Measurements from ENCODE around the gene MMP24.
A peak's percentile ranks its signal among the peaks of the same experiment; 100 is the strongest.
"Not testable (repeated sequence)": the region's sequence is repeated elsewhere in the genome, so short reads cannot be mapped to it uniquely, and the experiment has no call there.

MMP24 gene

DNA sequence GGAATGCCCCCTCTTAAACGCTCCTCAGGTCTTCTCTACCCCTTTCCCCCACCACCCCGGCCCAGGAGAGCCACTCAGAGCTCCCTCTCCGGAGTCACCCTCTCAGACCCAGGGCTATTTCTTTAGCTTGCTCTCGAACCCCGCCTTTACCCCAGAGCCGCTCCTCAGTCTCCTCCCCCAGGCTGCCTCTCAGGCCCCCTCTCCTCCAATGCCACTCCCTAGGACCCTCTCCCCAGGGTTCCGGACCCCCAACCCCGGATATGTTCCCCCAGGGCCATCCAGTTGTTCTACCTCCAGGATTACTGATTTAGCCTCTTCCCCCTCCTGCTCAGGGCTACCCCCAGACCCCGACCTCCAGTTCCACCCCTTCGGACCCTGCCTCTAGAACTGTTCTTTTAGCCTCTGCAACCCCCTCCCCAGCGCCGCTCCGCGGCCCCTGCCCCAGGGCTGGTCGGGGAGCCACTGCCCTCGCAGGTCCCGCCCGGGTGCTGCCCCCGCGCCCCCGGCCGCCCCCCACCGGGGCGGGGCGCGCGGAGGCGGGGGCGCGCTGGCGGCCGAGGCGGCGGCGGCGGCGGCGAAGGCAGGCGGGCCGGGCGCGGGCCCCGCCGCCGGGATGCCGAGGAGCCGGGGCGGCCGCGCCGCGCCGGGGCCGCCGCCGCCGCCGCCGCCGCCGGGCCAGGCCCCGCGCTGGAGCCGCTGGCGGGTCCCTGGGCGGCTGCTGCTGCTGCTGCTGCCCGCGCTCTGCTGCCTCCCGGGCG is at the start of gene MMP24:
Gene MMP24 (plus strand): TSS at position 565 of the 758 bp plus-strand sequence. CDS start 49 bp downstream, at position 614.
- DNase-seq: no peak

- DNase-seq: no peak
Measured at GRCh38 chr20:35179292-35180212, 46.9 kb upstream of the MMP24 start.

DNA sequence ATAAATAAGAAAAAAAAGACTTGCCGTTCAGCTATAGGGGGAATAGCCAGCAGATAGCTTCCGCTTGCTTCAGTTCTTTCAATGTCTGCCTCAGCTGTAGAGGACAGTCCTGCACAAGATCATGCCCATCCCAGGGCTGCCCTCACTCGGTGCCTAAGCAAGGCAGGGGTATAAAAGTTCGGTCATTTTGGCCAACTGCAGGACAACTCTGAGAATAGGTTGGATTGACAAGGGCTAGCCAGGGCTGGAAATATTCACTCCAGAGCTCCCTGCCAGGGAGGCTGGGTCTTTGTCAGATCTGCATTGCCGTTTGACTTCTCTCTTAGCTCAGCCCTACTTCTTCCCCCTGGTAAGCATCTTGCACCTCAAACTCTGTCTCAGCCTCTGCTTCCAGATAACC is 46.2 kb upstream of the MMP24 start:
- no peak for DNase-seq

DNA sequence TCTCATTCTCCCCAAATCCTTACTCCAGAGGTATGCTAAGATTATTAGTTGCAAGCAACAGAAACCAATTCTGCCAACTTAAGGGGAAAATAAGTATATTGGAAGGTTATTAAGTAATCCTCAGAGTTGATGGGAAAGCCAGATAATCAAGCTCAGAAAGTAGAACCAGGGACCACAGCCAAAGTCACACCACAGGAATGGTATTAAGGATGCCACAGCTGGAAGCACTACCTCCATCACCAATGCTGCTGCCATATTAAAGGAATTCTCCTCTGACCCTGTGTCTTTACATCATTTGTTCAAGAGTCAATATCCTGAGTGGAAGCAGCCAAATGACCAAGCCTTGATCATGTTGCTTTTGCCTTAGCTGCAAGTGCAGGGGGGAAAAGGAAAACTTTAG is 44.8 kb upstream of the MMP24 start:
- no peak for DNase-seq

- DNase-seq: not testable (repeated sequence)
Measured at GRCh38 chr20:35186691-35187289, 39.7 kb upstream of the MMP24 start.

DNA sequence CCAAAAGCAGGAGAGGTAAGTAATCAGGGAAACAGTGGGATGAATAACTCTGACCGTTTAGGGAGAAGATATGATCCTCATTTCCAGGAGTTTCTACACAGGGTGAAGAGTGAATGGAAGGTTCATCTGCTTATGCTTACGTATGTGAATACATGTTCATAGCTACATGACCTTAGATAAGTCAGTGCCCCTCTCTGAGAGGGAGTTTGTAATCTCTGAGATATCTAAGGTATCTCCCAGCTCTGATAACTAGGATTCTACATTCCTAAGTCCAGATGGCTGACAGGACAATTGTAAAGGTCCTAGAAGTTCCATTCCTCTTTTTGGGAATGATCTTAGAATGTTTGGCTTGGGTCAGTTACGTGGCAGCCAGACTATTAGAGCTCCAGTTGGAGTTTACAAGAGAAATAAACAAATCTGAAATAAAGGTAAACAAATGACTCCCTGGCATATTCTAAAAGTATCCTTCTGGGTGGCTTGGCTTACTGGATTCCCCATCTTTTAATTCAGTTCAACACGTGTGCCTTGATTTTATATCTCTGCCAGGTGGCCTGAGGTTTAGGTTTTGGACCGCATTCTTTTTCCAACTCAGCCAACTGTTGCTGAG is 38.8 kb upstream of the MMP24 start:
- DNase-seq: no peak

- DNase-seq: not testable (repeated sequence)
Measured at GRCh38 chr20:35189223-35189622, 37.3 kb upstream of the MMP24 start.

GRCh38 chr20:35190556-35190955 is 35.9 kb upstream of the MMP24 start:
- DNase-seq: no peak

DNA sequence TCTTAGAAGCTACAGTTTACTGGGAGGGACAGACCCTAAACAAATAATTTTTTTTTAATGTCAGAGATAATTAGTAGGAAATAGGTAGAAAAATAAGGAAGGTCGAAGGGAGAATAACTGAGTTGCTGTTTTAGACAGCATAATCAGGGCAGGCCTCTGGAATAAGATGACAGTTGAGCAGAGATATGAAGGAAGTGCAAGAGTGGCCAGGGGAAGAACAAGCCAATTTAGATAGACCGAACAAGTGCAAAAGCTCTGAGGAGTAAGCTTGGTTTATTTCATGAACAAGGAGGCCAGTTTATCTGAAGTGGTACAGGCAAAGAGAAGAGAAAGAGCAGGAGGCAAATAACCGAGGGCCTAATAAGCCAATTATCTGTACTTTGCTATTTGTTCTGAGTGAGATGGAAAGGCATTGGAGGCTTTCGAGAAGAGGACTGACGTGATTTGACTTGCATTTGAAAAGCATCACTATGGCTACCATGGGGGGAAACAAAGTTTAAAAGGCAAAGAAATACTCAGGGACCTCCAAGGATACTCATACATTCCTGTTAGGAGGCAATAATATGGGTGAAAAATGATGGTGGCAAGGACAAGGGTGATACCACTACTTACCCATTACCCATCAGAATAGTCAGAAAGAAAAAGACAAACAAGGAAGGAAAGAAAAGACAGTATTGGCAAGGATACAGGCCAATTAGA is 34.9 kb upstream of the MMP24 start:
- DNase-seq: no peak

- DNase-seq: no peak
Measured at GRCh38 chr20:35192118-35192872, 34.2 kb upstream of the MMP24 start.

DNA sequence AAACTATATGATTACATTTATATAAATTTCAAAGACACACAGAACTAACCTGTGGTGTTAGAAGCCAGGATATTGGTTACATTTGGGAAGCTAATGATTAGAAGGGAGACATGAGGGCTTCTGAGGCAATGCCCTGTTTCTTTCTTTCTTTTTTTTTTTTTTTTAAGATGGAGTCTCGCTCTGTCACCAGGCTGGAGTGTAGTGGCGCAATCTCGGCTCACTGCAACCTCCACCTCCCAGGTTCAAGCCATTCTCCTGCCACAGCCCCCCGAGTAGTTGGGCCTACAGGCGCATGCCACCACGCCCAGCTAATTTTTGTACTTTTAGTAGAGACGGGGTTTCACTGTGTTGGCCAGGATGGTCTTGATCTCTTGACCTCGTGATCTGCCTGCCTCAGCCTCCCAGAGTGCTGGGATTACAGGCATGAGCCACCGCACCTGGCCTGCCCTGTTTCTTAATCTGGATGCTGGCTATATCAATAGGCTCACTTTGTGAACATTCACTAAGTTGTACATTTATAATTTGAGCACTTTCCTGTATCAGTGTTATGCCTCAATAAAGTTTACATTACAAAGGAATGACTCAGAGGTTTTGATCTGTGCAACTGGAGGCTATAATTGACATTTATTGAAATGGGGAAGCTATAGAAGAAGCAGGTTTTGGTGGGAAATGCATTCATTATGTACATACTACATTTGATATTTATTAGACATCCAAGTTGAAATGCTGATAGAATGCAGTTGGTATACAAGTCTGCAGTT is 33.3 kb upstream of the MMP24 start:
- DNase-seq: not testable (repeated sequence)

DNA sequence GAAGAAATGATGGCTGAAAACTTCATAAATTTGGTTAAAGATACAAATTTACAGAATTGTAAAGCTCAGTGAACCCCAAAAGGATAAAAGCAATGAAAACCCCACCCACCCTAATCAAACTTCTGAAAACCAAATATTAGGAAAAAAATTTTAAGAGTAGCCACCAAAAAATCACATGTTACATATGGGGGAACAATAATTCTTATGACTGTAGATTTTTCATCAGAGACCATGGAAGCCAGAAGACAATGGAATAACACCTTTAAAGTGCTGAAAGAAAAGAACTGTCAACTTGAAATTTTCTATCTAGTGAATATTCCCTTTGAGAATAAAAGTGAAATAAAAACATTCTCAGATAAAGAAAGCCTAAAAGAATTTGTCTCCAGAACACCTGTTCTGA is 30.2 kb upstream of the MMP24 start:
- DNase-seq: no peak

- DNase-seq: no peak
Measured at GRCh38 chr20:35199740-35200139, 26.8 kb upstream of the MMP24 start.

DNA sequence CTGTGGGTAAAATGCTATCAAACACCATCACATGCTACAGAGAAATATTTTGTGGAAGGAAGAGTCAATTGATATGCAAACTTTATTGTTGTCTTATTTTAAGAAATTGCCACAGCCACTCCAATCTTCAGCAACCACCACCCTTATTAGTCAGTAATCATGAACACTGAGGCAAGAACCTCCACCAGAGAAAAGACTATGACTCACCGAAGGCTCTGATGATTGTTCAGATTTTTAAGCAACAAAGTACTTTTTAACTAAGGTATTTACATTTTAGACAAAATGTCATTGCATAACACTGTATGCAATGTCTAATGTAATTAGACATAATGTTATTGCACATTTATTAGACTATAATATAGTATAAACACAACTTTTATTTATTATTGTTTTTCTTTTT is 26.2 kb upstream of the MMP24 start:
- no peak for DNase-seq

GRCh38 chr20:35201467-35201866 is 25.0 kb upstream of the MMP24 start:
- DNase-seq: not testable (repeated sequence)

DNA sequence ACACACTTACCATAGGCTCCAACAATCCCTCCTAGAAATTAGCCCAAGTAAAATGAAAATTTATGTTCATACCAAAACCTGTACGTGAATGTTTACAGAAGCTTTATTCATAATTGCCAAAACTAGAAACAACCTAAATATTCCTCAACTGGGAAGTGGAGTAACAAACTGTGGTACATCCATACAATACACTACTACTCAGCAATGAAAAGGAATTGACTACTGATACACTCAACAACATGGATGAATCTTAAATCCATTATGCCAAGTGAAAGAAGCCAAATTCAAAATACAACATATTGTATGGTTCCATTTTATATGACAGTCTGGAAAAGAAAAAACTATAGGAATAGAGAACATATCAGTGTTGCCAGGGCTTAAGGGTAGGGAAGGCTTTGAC is 19.7 kb upstream of the MMP24 start:
- no peak for DNase-seq

DNA sequence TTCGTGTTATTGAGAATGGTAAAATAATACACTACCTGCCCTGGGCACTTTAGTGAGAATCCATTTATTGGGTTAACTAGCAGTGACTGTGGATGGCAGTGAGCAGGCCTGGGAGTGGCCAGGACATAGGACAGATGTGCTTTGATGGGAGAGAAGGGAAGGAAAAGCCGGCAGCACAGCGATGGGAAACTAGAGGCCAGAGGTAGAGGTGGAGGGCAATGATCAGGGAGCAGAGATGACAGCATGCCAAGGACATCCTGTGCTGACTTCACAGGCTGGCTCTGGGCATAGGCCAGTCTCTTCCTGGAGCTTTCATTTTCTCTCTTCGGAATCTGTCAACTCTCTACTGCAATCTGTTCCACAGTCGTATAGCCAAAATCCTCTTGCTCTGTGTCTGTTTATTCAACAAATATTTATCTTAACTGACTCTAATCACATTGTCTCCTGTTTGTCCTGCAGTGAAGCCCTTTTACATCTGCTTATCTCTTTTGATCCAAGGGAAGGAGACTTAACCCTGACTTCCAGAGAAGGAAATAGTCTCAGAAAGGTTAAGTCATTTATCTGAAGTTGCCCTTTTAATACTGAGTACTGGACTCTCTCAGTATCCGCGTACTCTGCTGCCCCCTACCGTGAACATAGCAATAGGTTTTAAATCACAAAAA is 18.4 kb upstream of the MMP24 start:
- peak; percentile 62 to 83 for DNase-seq

- no peak for DNase-seq
Measured at GRCh38 chr20:35215066-35215956, 11.2 kb upstream of the MMP24 start.

GRCh38 chr20:35216541-35216940 is 9.9 kb upstream of the MMP24 start:
- DNase-seq: no peak
